ENCODE measurements around the gene PTCH1. TPM values are rescaled to one million over a fixed set of nuclear protein-coding genes. Genes with fewer than 3 reads are reported as not detected.

The PTCH1 gene
- total RNA-seq, 4 donors from 2014 or later, result 4.2 to 6.9 (median 5.2) TPM

GRCh38 chr9:95515272-95516113, 1.3 kb downstream of the PTCH1 start:
- in situ Hi-C loops (cut with MboI; ENCODE audit: low sequenced_read_pairs in 4 of 4), result loop anchor here (25.0 kb wide), 3 partner anchors 203 to 372 kb away; partner anchors contain the start of genes FANCC (in 2 of the 4) and ERCC6L2 (in 1 of the 4)

GRCh38 chr9:95514342-95514741, 2.4 kb downstream of the PTCH1 start:
- peaks cover 0 to 27% (median 22%) of the 10 kb centered on the region in 3 donors for H3K27me3 ChIP-seq

More at GRCh38 chr9:95515272-95516113, 1.3 kb downstream of the PTCH1 start:
- intact Hi-C loops (cut with DNase I; ENCODE audit: low total_unique reads), result loop anchor here (10.0 kb wide), 1 partner anchor 899 kb away; the partner anchor contains the start of gene ZNF367
- H3K36me3 ChIP-seq, result no peaks in the 10 kb centered on the region
- H3K27ac ChIP-seq, result no peak overlapping the region
- DNase-seq (no peak), ATAC-seq (no peak)
- TF ChIP-seq, protein P1, sequence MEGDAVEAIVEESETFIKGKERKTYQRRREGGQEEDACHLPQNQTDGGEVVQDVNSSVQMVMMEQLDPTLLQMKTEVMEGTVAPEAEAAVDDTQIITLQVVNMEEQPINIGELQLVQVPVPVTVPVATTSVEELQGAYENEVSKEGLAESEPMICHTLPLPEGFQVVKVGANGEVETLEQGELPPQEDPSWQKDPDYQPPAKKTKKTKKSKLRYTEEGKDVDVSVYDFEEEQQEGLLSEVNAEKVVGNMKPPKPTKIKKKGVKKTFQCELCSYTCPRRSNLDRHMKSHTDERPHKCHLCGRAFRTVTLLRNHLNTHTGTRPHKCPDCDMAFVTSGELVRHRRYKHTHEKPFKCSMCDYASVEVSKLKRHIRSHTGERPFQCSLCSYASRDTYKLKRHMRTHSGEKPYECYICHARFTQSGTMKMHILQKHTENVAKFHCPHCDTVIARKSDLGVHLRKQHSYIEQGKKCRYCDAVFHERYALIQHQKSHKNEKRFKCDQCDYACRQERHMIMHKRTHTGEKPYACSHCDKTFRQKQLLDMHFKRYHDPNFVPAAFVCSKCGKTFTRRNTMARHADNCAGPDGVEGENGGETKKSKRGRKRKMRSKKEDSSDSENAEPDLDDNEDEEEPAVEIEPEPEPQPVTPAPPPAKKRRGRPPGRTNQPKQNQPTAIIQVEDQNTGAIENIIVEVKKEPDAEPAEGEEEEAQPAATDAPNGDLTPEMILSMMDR (IDR thresholded peaks at IDR 0.05 in 4 of 5, conservative IDR thresholded peaks at IDR 0.05 in 1 of 5), result no peak
- no peak for TF ChIP-seq POLR2A (IDR thresholded peaks at IDR 0.05)
- peaks cover 8 to 10% of the 10 kb centered on the region in 2 donors for H3K4me1 ChIP-seq
- H3K9me3 ChIP-seq, result no peaks in the 10 kb centered on the region
- peaks cover 0 to 27% (median 22%) of the 10 kb centered on the region in 3 donors for H3K27me3 ChIP-seq
- peak overlapping the region; percentile 42 to 66 (median 49) for H3K4me3 ChIP-seq

DNA sequence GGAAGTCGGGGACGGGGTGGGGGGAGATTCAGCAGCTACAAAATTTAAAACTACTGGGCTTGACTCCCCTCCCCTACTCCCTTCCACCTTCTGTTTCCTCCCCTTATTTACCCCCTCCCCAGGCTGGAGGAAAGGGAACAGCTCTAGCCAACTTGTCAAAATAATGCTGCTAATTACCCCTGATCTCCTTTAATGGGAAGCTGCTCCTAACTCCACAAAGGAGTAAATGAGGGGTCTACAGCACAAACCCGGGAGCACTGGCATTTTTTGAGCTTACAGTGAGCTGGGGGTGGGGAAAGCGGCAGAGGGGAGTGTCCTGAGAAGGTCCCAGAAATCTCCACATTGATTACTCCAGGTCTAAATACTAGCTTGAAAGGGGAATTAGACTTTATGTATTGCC, 3.1 kb downstream of the PTCH1 start:
- DNase-seq, result no peak
- no peak overlapping the region for H3K4me3 ChIP-seq
- H3K36me3 ChIP-seq, result no peaks in the 10 kb centered on the region
- TF ChIP-seq POLR2A (IDR thresholded peaks at IDR 0.05), result no peak
- TF ChIP-seq, protein P1 (IDR thresholded peaks at IDR 0.05 in 4 of 5, conservative IDR thresholded peaks at IDR 0.05 in 1 of 5), result no peak
- in situ Hi-C loops (cut with MboI; ENCODE audit: low sequenced_read_pairs in 4 of 4), result loop anchor here (25.0 kb wide), 3 partner anchors 201 to 374 kb away; partner anchors contain the start of genes FANCC (in 2 of the 4) and ERCC6L2 (in 1 of the 4)
- no peaks in the 10 kb centered on the region for H3K9me3 ChIP-seq
- intact Hi-C loops (cut with DNase I; ENCODE audit: low total_unique reads), result loop anchor here (10.0 kb wide), 1 partner anchor 901 kb away; the partner anchor contains the start of gene ZNF367
- H3K27ac ChIP-seq, result no peak overlapping the region
- peaks cover 0 to 27% (median 22%) of the 10 kb centered on the region in 3 donors for H3K27me3 ChIP-seq
- peaks cover 10 to 13% of the 10 kb centered on the region in 2 donors for H3K4me1 ChIP-seq
- no peak for ATAC-seq

More at GRCh38 chr9:95514342-95514741, 2.4 kb downstream of the PTCH1 start:
- ATAC-seq (no peak), DNase-seq (no peak)
- Histone ChIP-seq H3K4me1 (peaks cover 10 to 13% of the 10 kb centered on the region in 2 donors), H3K36me3 (no peaks in the 10 kb centered on the region), H3K4me3 (no peak overlapping the region), H3K9me3 (no peaks in the 10 kb centered on the region), H3K27ac (no peak overlapping the region)
- in situ Hi-C loops (cut with MboI; ENCODE audit: low sequenced_read_pairs in 4 of 4) (loop anchor here (25.0 kb wide), 3 partner anchors 202 to 373 kb away; partner anchors contain the start of genes FANCC (in 2 of the 4) and ERCC6L2 (in 1 of the 4)), intact Hi-C loops (cut with DNase I; ENCODE audit: low total_unique reads) (loop anchor here (10.0 kb wide), 1 partner anchor 900 kb away; the partner anchor contains the start of gene ZNF367)
- TF ChIP-seq, protein P1 (IDR thresholded peaks at IDR 0.05 in 4 of 5, conservative IDR thresholded peaks at IDR 0.05 in 1 of 5), result no peak
- no peak for TF ChIP-seq POLR2A (IDR thresholded peaks at IDR 0.05)

GRCh38 chr9:95512709-95513095, 4.1 kb downstream of the PTCH1 start:
- H3K27ac ChIP-seq, result no peak overlapping the region
- H3K36me3 ChIP-seq, result no peaks in the 10 kb centered on the region
- H3K4me3 ChIP-seq, result no peak overlapping the region
- H3K27me3 ChIP-seq, result peaks cover 0 to 27% (median 22%) of the 10 kb centered on the region in 3 donors
- DNase-seq, result no peak
- intact Hi-C loops (cut with DNase I; ENCODE audit: low total_unique reads) (loop anchor here (10.0 kb wide), 1 partner anchor 902 kb away; the partner anchor contains the start of gene ZNF367), in situ Hi-C loops (cut with MboI; ENCODE audit: low sequenced_read_pairs in 4 of 4) (loop anchor here (25.0 kb wide), 3 partner anchors 200 to 375 kb away; partner anchors contain the start of genes FANCC (in 2 of the 4) and ERCC6L2 (in 1 of the 4))
- peaks cover 10 to 13% of the 10 kb centered on the region in 2 donors for H3K4me1 ChIP-seq
- TF ChIP-seq POLR2A (IDR thresholded peaks at IDR 0.05), result no peak
- TF ChIP-seq, protein P1 (IDR thresholded peaks at IDR 0.05 in 4 of 5, conservative IDR thresholded peaks at IDR 0.05 in 1 of 5), result no peak
- ATAC-seq, result no peak
- no peaks in the 10 kb centered on the region for H3K9me3 ChIP-seq
